SK-N-SH (cell line): ENCODE measurements around the gene MOCOS. TPM values are rescaled to one million over a fixed set of nuclear protein-coding genes. Genes with fewer than 3 reads are reported as not detected.

Experiments
- CTCF ChIA-PET: fragments of 300-600, 350-600 bp; formaldehyde crosslinking; extraction: SDS; loops from one replicate; lab custom pipeline; 2021; lab: Yijun Ruan, JAX
- POLR2A ChIA-PET: fragments of 350-600 bp; sonication (Branson Sonifier 250); formaldehyde crosslinking; extraction: SDS; loops from one replicate; lab custom pipeline; 2020; ENCODE audit warnings: antibody characterized with exemption, inconsistent platforms; lab: Yijun Ruan, JAX
- DNase-seq: peaks from one replicate; pipeline ENCODE4 v3.0.0; 2012
- H2AFZ ChIP-seq: fragments of 200-600 bp; sonication (generic); 2 replicates; pipeline ENCODE4 v1.8.1; 2016; ENCODE audit warnings: antibody characterized with exemption, mild to moderate bottlenecking, low read depth
- H3F3A ChIP-seq: fragments of 200-600 bp; sonication (generic); replicated peaks from 2 replicates; pipeline ENCODE3; 2016; ENCODE audit warnings: antibody characterized with exemption, mild to moderate bottlenecking; ENCODE audit not compliant: insufficient read depth
- H3K27ac ChIP-seq, 2 experiments: fragments of 200-500 bp in 1 of 2; fragments of 200-600 bp in 1 of 2; sonication (Bioruptor generic) in 1 of 2; sonication (generic), shearing (Covaris generic) in 1 of 2; 2 replicates each; pipeline versions ENCODE4 v1.5.1 to v1.6.1; 2014 to 2016; ENCODE audit warnings: low read depth in 2 of 2, inconsistent platforms in 1 of 2, low read length in 1 of 2, mild to moderate bottlenecking in 1 of 2, mixed read lengths in 1 of 2
- H3K27me3 ChIP-seq: fragments of 200-600 bp; sonication (generic), shearing (Covaris generic); 2 replicates; pipeline ENCODE4 v1.6.1; 2016; ENCODE audit warnings: mixed run types; ENCODE audit not compliant: insufficient read depth
- H3K36me3 ChIP-seq, 2 experiments: fragments of 200-500 bp in 1 of 2; fragments of 200-600 bp in 1 of 2; sonication (Bioruptor generic) in 1 of 2; sonication (generic) in 1 of 2; replicated peaks in 1 of 2; 2 replicates each; pipeline versions ENCODE3 to v1.5.1; 2014 to 2016; ENCODE audit warnings: low read length in 1 of 2, mild to moderate bottlenecking in 1 of 2; ENCODE audit not compliant: insufficient read depth in 2 of 2, control insufficient read depth in 1 of 2
- H3K4me1 ChIP-seq, 2 experiments: fragments of 200-500 bp in 1 of 2; fragments of 200-600 bp in 1 of 2; sonication (Bioruptor generic) in 1 of 2; sonication (generic), shearing (Covaris generic) in 1 of 2; 2 replicates each; pipeline versions ENCODE4 v1.5.1 to v1.6.1; 2014 to 2016; ENCODE audit warnings: low read depth in 1 of 2, low read length in 1 of 2, mixed run types in 1 of 2; ENCODE audit not compliant: insufficient read depth in 2 of 2, control insufficient read depth in 1 of 2
- H3K4me2 ChIP-seq: fragments of 200-600 bp; sonication (generic), shearing (Covaris generic); 2 replicates; pipeline ENCODE4 v1.6.1; 2017; ENCODE audit warnings: mixed run types
- H3K4me3 ChIP-seq, 2 experiments: fragments of 200-500 bp in 1 of 2; fragments of 200-600 bp in 1 of 2; sonication (Bioruptor generic) in 1 of 2; sonication (generic), shearing (Covaris generic) in 1 of 2; 2 replicates each; pipeline versions ENCODE4 v1.5.1 to v1.8.1; 2014 to 2016; ENCODE audit warnings: low read depth in 2 of 2, inconsistent platforms in 1 of 2, low read length in 1 of 2, mild to moderate bottlenecking in 1 of 2, mixed read lengths in 1 of 2, moderate library complexity in 1 of 2
- H3K79me2 ChIP-seq: fragments of 200-600 bp; sonication (generic); 2 replicates; pipeline ENCODE4 v1.8.1; 2017; ENCODE audit warnings: mild to moderate bottlenecking; ENCODE audit not compliant: insufficient read depth
- H3K9ac ChIP-seq: fragments of 200-600 bp; sonication (generic); 2 replicates; pipeline ENCODE4 v1.6.1; 2017; ENCODE audit warnings: mixed run types
- H3K9me2 ChIP-seq: fragments of 200-600 bp; sonication (generic); 2 replicates; pipeline ENCODE4 v1.6.1; 2017; ENCODE audit warnings: mixed run types
- H3K9me3 ChIP-seq: fragments of 200-600 bp; sonication (generic); 2 replicates; pipeline ENCODE4 v1.6.1; 2017; ENCODE audit warnings: mixed run types, mild to moderate bottlenecking, moderate library complexity
- H4K20me1 ChIP-seq: fragments of 200-600 bp; sonication (generic); 2 replicates; pipeline ENCODE4 v1.6.1; 2017; ENCODE audit warnings: mild to moderate bottlenecking, mixed run types; ENCODE audit not compliant: insufficient read depth
- CHD2 ChIP-seq: fragments of 150-350 bp; IDR thresholded peaks from 2 replicates; pipeline ENCODE4 v1.6.1; 2018; ENCODE audit warnings: low read length; ENCODE audit not compliant: partially characterized antibody
- EZH2phosphoT487 ChIP-seq: fragments of 200-600 bp; sonication (generic); IDR thresholded peaks from 2 replicates; pipeline ENCODE4 v1.6.1; 2017; ENCODE audit warnings: low read depth, mixed run types, mild to moderate bottlenecking, antibody characterized with exemption, moderate library complexity, borderline replicate concordance
- FOSL2 ChIP-seq: IDR thresholded peaks from 2 replicates; pipeline ENCODE4 v1.4.0; 2012; ENCODE audit warnings: low read depth, mild to moderate bottlenecking, moderate library complexity, borderline replicate concordance
- GABPA ChIP-seq: IDR thresholded peaks from 2 replicates; pipeline ENCODE4 v1.4.0; 2012; ENCODE audit warnings: low read depth, mild to moderate bottlenecking
- IRF3 ChIP-seq: fragments of 150-350 bp; IDR thresholded peaks from 2 replicates; pipeline ENCODE4 v1.6.1; 2016; ENCODE audit warnings: mild to moderate bottlenecking, low read depth, low read length
- MAX ChIP-seq: IDR thresholded peaks from 2 replicates; pipeline ENCODE4 v1.4.0; 2012; ENCODE audit warnings: low read depth
- NFIC ChIP-seq: IDR thresholded peaks from 2 replicates; pipeline ENCODE4 v1.4.0; 2012; ENCODE audit warnings: borderline replicate concordance
- SMC3 ChIP-seq: IDR thresholded peaks from 2 replicates; pipeline ENCODE4 v1.6.1; 2012; ENCODE audit warnings: low read depth, low read length, improper control_type of control experiment
- TEAD4 ChIP-seq: IDR thresholded peaks from 2 replicates; pipeline ENCODE4 v1.4.0; 2012; ENCODE audit warnings: mild to moderate bottlenecking, borderline replicate concordance; ENCODE audit not compliant: insufficient read depth
- WGBS: methylation state at CpG from one replicate; pipeline ENCODE4 v1.1.6; 2017; ENCODE audit warnings: low lambda C conversion rate; 5-methylcytosine and 5-hydroxymethylcytosine counted together
- polyA plus RNA-seq, 3 experiments: library from polyadenylated mRNA; depleted of rRNA; stranded (reverse); fragments of >200 nt; gene quantifications; 2 replicates each; pipeline ENCODE4 v1.2.3, GENCODE V29; 2012
- TF ChIP-seq, protein P1 (sequence below): fragments of 150-350 bp; IDR thresholded peaks from 2 replicates; pipeline ENCODE4 v1.6.1; 2017; ENCODE audit warnings: antibody characterized with exemption, low read length, low read depth, borderline replicate concordance
- TF ChIP-seq, protein P2 (sequence below): fragments of 200-600 bp; sonication (generic); IDR thresholded peaks from 2 replicates; pipeline ENCODE4 v1.6.1; 2017; ENCODE audit warnings: antibody characterized with exemption, mild to moderate bottlenecking, moderate library complexity
- TF ChIP-seq, protein P3 (sequence below): IDR thresholded peaks from 2 replicates; pipeline ENCODE4; 2012

The MOCOS gene
- polyA plus RNA-seq, 1 of the 3 experiments (the other 2 are of a cell fraction): 1.2 TPM

- H2AFZ ChIP-seq: no peak overlapping the region
- H3K36me3 ChIP-seq: no peaks in the 10 kb centered on the region
- H3K4me2 ChIP-seq: no peak overlapping the region
- no peaks in the 10 kb centered on the region; a peak in 1 of 4 replicates for H3K4me1 ChIP-seq
- WGBS: 93% methylated on average over 8 of the region's 8 CpGs
- no peak overlapping the region for H3K4me3 ChIP-seq
- no peaks in the 10 kb centered on the region for H3K9me3 ChIP-seq
- ChIA-PET CTCF (no interaction called here), POLR2A (no interaction called here)
- no peak overlapping the region for H3K27ac ChIP-seq
- no peaks in the 10 kb centered on the region for H3K79me2 ChIP-seq
- DNase-seq: no peak
- TF ChIP-seq, protein P1, sequence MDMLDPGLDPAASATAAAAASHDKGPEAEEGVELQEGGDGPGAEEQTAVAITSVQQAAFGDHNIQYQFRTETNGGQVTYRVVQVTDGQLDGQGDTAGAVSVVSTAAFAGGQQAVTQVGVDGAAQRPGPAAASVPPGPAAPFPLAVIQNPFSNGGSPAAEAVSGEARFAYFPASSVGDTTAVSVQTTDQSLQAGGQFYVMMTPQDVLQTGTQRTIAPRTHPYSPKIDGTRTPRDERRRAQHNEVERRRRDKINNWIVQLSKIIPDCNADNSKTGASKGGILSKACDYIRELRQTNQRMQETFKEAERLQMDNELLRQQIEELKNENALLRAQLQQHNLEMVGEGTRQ: no peak
- H3K9ac ChIP-seq: no peak overlapping the region
- H3K9me2 ChIP-seq: no peaks in the 10 kb centered on the region
- no peaks in the 10 kb centered on the region for H3K27me3 ChIP-seq
- H4K20me1 ChIP-seq: no peaks in the 10 kb centered on the region
- H3F3A ChIP-seq: no peaks in the 10 kb centered on the region
Measured at GRCh38 chr18:36194600-36195315, 7.5 kb downstream of the MOCOS start.

DNA sequence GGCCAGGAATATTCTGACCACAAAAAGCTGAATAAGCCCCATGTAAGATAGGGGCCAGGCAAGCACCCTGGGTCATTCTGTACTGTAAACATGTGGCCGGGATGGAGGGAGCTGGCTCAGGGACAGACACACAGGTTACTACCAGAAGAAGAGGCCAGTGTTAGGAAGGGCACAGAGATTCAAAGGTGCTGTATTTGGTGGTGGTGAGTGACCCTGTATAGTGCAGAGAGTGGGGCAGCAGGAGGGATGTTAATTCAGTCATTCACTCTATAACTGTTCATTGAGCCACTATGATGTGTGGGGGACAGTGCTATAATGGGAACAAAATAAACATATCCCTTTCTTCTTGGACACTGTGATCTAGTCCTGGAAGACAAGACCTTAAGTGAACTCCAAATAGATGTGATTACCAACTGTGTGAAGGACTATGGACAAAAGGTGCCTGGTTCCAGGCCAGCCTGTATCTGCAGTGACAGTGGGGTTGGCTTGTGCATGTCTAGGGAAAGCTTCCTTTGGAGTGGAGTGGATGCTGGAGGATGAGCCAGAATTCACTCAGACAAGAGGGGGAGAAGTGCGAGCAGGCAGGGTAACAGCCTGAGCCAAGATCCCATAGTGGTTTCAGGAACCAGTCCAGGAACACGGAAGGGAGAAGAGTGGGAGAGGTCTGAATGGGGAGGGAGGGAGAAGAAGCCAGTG lies 8.3 kb downstream of the MOCOS start:
- ChIA-PET POLR2A (no interaction called here), CTCF (no interaction called here)

More for the DNA sequence above, 8.3 kb downstream of the MOCOS start:
- Histone ChIP-seq H3K9me3 (no peaks in the 10 kb centered on the region), H3K9me2 (no peaks in the 10 kb centered on the region), H3K4me2 (no peak overlapping the region), H3K4me1 (no peaks in the 10 kb centered on the region; a peak in 1 of 4 replicates), H3K36me3 (no peaks in the 10 kb centered on the region), H2AFZ (no peak overlapping the region), H3K27me3 (no peaks in the 10 kb centered on the region), H3K79me2 (no peaks in the 10 kb centered on the region), H3F3A (no peaks in the 10 kb centered on the region), H3K4me3 (no peak overlapping the region), H3K9ac (no peak overlapping the region), H3K27ac (no peak overlapping the region), H4K20me1 (no peaks in the 10 kb centered on the region)
- TF ChIP-seq IRF3 (no peak), TEAD4 (no peak), FOSL2 (no peak), CHD2 (no peak), MAX (no peak), NFIC (no peak), EZH2phosphoT487 (no peak), SMC3 (no peak), GABPA (no peak)
- TF ChIP-seq, protein P2, sequence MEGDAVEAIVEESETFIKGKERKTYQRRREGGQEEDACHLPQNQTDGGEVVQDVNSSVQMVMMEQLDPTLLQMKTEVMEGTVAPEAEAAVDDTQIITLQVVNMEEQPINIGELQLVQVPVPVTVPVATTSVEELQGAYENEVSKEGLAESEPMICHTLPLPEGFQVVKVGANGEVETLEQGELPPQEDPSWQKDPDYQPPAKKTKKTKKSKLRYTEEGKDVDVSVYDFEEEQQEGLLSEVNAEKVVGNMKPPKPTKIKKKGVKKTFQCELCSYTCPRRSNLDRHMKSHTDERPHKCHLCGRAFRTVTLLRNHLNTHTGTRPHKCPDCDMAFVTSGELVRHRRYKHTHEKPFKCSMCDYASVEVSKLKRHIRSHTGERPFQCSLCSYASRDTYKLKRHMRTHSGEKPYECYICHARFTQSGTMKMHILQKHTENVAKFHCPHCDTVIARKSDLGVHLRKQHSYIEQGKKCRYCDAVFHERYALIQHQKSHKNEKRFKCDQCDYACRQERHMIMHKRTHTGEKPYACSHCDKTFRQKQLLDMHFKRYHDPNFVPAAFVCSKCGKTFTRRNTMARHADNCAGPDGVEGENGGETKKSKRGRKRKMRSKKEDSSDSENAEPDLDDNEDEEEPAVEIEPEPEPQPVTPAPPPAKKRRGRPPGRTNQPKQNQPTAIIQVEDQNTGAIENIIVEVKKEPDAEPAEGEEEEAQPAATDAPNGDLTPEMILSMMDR: no peak
- TF ChIP-seq, protein P3, sequence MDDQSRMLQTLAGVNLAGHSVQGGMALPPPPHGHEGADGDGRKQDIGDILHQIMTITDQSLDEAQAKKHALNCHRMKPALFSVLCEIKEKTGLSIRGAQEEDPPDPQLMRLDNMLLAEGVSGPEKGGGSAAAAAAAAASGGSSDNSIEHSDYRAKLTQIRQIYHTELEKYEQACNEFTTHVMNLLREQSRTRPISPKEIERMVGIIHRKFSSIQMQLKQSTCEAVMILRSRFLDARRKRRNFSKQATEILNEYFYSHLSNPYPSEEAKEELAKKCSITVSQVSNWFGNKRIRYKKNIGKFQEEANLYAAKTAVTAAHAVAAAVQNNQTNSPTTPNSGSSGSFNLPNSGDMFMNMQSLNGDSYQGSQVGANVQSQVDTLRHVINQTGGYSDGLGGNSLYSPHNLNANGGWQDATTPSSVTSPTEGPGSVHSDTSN: no peak
- WGBS: 78% methylated on average over 3 of the region's 3 CpGs
- no peak for DNase-seq
